CD14-positive monocyte (primary cell): ENCODE measurements around the gene ADAM8. TPM values are rescaled to one million over a fixed set of nuclear protein-coding genes. Genes with fewer than 3 reads are reported as not detected.

Experiments
- DNase-seq, 3 donors: peaks; one replicate each; pipeline ENCODE4 v3.0.0-alpha.2; 2011 to 2022
- H2AFZ ChIP-seq: 2 replicates; pipeline ENCODE4 v1.6.0; 2012; ENCODE audit warnings: mild to moderate bottlenecking, low read depth, low read length, inconsistent platforms; ENCODE audit not compliant: insufficient read depth, poor library complexity, severe bottlenecking
- H3K27ac ChIP-seq, 2 donors: 1 replicate in 1 of 2; 2 replicates in 1 of 2; pipeline ENCODE4 v1.5.1; 2012 to 2013; ENCODE audit warnings: low read length in 2 of 2, control low read depth in 1 of 2, inconsistent platforms in 1 of 2, low read depth in 1 of 2, mild to moderate bottlenecking in 1 of 2
- H3K27me3 ChIP-seq, 2 donors: one replicate each; pipeline versions ENCODE4 v1.6.0 to v1.6.1; 2011 to 2013; ENCODE audit warnings: low read length in 2 of 2; ENCODE audit not compliant: control insufficient read depth in 2 of 2, insufficient read depth in 2 of 2
- H3K36me3 ChIP-seq, 2 donors: replicated peaks in 1 of 2; 1 replicate in 1 of 2; 2 replicates in 1 of 2; pipeline versions ENCODE4 v1.5.1 to v1.6.1; 2012 to 2013; ENCODE audit warnings: low read length in 2 of 2, control low read depth in 1 of 2, inconsistent platforms in 1 of 2, mild to moderate bottlenecking in 1 of 2; ENCODE audit not compliant: insufficient read depth in 2 of 2, control insufficient read depth in 1 of 2
- H3K4me1 ChIP-seq, 2 donors: 1 replicate in 1 of 2; 2 replicates in 1 of 2; pipeline versions ENCODE4 v1.5.1 to v1.6.1; 2012 to 2013; ENCODE audit warnings: low read length in 2 of 2, control low read depth in 1 of 2, inconsistent platforms in 1 of 2, mild to moderate bottlenecking in 1 of 2, moderate library complexity in 1 of 2; ENCODE audit not compliant: insufficient read depth in 2 of 2, control insufficient read depth in 1 of 2
- H3K4me2 ChIP-seq: replicated peaks from 2 replicates; pipeline ENCODE3; 2012; ENCODE audit warnings: low read length, moderate library complexity, mild to moderate bottlenecking; ENCODE audit not compliant: poor library complexity, severe bottlenecking; ENCODE audit errors: extremely low read depth
- H3K4me3 ChIP-seq, 3 experiments: fragments of 200-600 bp in 1 of 3; sonication (generic) in 1 of 3; replicated peaks in 1 of 3; 1 replicate in 2 of 3; 2 replicates in 1 of 3; pipeline ENCODE4 v1.5.1; 2011 to 2013; ENCODE audit warnings: low read length in 3 of 3, mild to moderate bottlenecking in 3 of 3, control low read depth in 2 of 3, low read depth in 2 of 3, inconsistent platforms in 1 of 3, moderate library complexity in 1 of 3
- H3K79me2 ChIP-seq: 2 replicates; pipeline ENCODE4 v1.6.0; 2012; ENCODE audit warnings: mild to moderate bottlenecking, control low read depth, inconsistent platforms, low read length, moderate library complexity; ENCODE audit not compliant: insufficient read depth
- H3K9ac ChIP-seq: 2 replicates; pipeline ENCODE4 v1.6.0; 2017; ENCODE audit warnings: low read length, mild to moderate bottlenecking; ENCODE audit not compliant: insufficient read depth, poor library complexity, severe bottlenecking
- H3K9me3 ChIP-seq, 2 donors: replicated peaks in 1 of 2; 1 replicate in 1 of 2; 2 replicates in 1 of 2; pipeline versions ENCODE4 v1.5.1 to v1.6.1; 2012 to 2013; ENCODE audit warnings: low read length in 2 of 2, control low read depth in 1 of 2; ENCODE audit not compliant: control insufficient read depth in 1 of 2, insufficient read depth in 1 of 2
- H4K20me1 ChIP-seq: 2 replicates; pipeline ENCODE4 v1.6.0; 2012; ENCODE audit warnings: mild to moderate bottlenecking, low read length, control low read depth, moderate library complexity; ENCODE audit not compliant: insufficient read depth
- H3K27ac Mint-ChIP-seq, 7 donors: one replicate each; pipeline ENCODE4 v1.8.0; 2020; ENCODE audit warnings: mild to moderate bottlenecking in 7 of 7, mixed read lengths in 7 of 7, moderate library complexity in 6 of 7, inconsistent platforms in 2 of 7
- H3K27me3 Mint-ChIP-seq, 3 donors: one replicate each; pipeline ENCODE4 v1.8.0; 2021 to 2022; ENCODE audit warnings: low read depth in 3 of 3, mild to moderate bottlenecking in 3 of 3, mixed read lengths in 3 of 3, moderate library complexity in 3 of 3, inconsistent platforms in 1 of 3
- H3K36me3 Mint-ChIP-seq, 2 donors: one replicate each; pipeline ENCODE4 v1.8.0; 2020; ENCODE audit warnings: mixed read lengths in 2 of 2, inconsistent platforms in 1 of 2, mild to moderate bottlenecking in 1 of 2
- H3K4me1 Mint-ChIP-seq: one replicate; pipeline ENCODE4 v1.8.0; 2020; ENCODE audit warnings: mild to moderate bottlenecking, mixed read lengths
- H3K4me3 Mint-ChIP-seq, 2 donors: one replicate each; pipeline ENCODE4 v1.8.0; 2020; ENCODE audit warnings: mild to moderate bottlenecking in 2 of 2, mixed read lengths in 2 of 2, moderate library complexity in 1 of 2
- H3K9me3 Mint-ChIP-seq, 7 donors: one replicate each; pipeline ENCODE4 v1.8.0; 2020 to 2022; ENCODE audit warnings: mixed read lengths in 7 of 7, mild to moderate bottlenecking in 6 of 7, moderate library complexity in 6 of 7, inconsistent platforms in 2 of 7
- CTCF ChIP-seq: fragments of 200-600 bp; IDR thresholded peaks from one replicate; pipeline ENCODE4 v1.8.0; 2022; ENCODE audit warnings: antibody characterized with exemption, mild to moderate bottlenecking
- WGBS: methylation state at CpG from one replicate; pipeline ENCODE4 v1.1.5; 2013; ENCODE audit warnings: missing lambda C conversion rate; ENCODE audit not compliant: insufficient coverage; 5-methylcytosine and 5-hydroxymethylcytosine counted together
- intact Hi-C, 2 donors: fragments of 100-400 bp; cut with micrococcal nuclease; formaldehyde crosslinking; loops; one replicate each; pipeline versions ENCODE4 v1.15.0 to v1.15.1; 2023
- polyA plus RNA-seq, 3 donors: library from polyadenylated mRNA; depleted of rRNA in 1 of 3; unstranded in 2 of 3; stranded (reverse) in 1 of 3; fragments of 300-500 nt in 2 of 3; fragments of >200 nt in 1 of 3; fragmentation: Illumina TruSeq in 2 of 3; gene quantifications; 1 replicate in 2 of 3; 2 replicates in 1 of 3; pipeline ENCODE4 v1.2.3, GENCODE V29; 2012 to 2021

ADAM8 gene
- polyA plus RNA-seq, 3 donors: 32.7 to 228 (median 72.8) TPM

- Mint-ChIP-seq H3K4me1 (peaks cover 58% of the 10 kb centered on the region), H3K9me3 (no peaks in the 10 kb centered on the region), H3K27ac (peak overlapping the region; percentile 80 to 94 (median 90)), H3K27me3 (peaks cover 0 to 4% (median 1%) of the 10 kb centered on the region in 3 donors), H3K36me3 (peaks cover 28 to 62% of the 10 kb centered on the region in 2 donors), H3K4me3 (peak overlapping the region; percentile 20 to 39)
- intact Hi-C loops: loop anchor here in 1 of 2 donors (5.0 kb wide), 1 partner anchor 43 kb away; the partner anchor contains the start of genes TUBGCP2 and ZNF511
- 14% methylated on average over 8 of the region's 9 CpGs for WGBS
- H3K27ac ChIP-seq: peak overlapping the region; percentile 69 to 74
- peak overlapping the region; percentile 39 for H3K4me2 ChIP-seq
- H3K4me3 ChIP-seq: peak overlapping the region in 1 of 3 experiments; percentile 48
- peaks cover 29% of the 10 kb centered on the region for H4K20me1 ChIP-seq
- no peak overlapping the region for H3K9ac ChIP-seq
- H3K27me3 ChIP-seq: no peaks in the 10 kb centered on the region
- H3K79me2 ChIP-seq: no peaks in the 10 kb centered on the region
- peaks cover 57 to 65% of the 10 kb centered on the region in 2 donors for H3K4me1 ChIP-seq
- no peak for TF ChIP-seq CTCF
- peaks cover 38 to 55% of the 10 kb centered on the region in 2 donors for H3K36me3 ChIP-seq
- no peak overlapping the region for H2AFZ ChIP-seq
- H3K9me3 ChIP-seq: no peaks in the 10 kb centered on the region
- peak; percentile 62 to 73 (median 64) for DNase-seq
These were observed 12.2 kb downstream of the ADAM8 start for GRCh38 chr10:133264461-133264860.

- H3K27ac Mint-ChIP-seq: peak overlapping the region; percentile 80 to 94 (median 90)
- H3K9ac ChIP-seq: no peak overlapping the region
- no peak overlapping the region for H2AFZ ChIP-seq
- 94% methylated on average over 9 of the region's 10 CpGs for WGBS
- H3K4me1 ChIP-seq: peaks cover 65 to 73% of the 10 kb centered on the region in 2 donors
- DNase-seq: no peak
- peak overlapping the region; percentile 69 to 74 for H3K27ac ChIP-seq
- peaks cover 21% of the 10 kb centered on the region for H4K20me1 ChIP-seq
- peaks cover 0 to 5% (median 1%) of the 10 kb centered on the region in 3 donors for H3K27me3 Mint-ChIP-seq
- H3K79me2 ChIP-seq: no peaks in the 10 kb centered on the region
- H3K4me3 Mint-ChIP-seq: no peak overlapping the region
- intact Hi-C loops: loop anchor here in 1 of 2 donors (5.0 kb wide), 1 partner anchor 44 kb away; the partner anchor contains the start of genes TUBGCP2 and ZNF511
- no peak for TF ChIP-seq CTCF
- no peaks in the 10 kb centered on the region for H3K9me3 ChIP-seq
- peaks cover 26 to 56% of the 10 kb centered on the region in 2 donors for H3K36me3 Mint-ChIP-seq
- no peaks in the 10 kb centered on the region for H3K27me3 ChIP-seq
- peaks cover 32 to 47% of the 10 kb centered on the region in 2 donors for H3K36me3 ChIP-seq
- H3K4me3 ChIP-seq: peak overlapping the region in 1 of 3 experiments; percentile 48
- no peaks in the 10 kb centered on the region for H3K9me3 Mint-ChIP-seq
- peaks cover 64% of the 10 kb centered on the region for H3K4me1 Mint-ChIP-seq
- H3K4me2 ChIP-seq: no peak overlapping the region
These were observed 13.0 kb downstream of the ADAM8 start for GRCh38 chr10:133263674-133264073.
